ENCODE measurements around the gene OR51M1.
A peak's percentile ranks its signal among the peaks of the same experiment; 100 is the strongest.

The OR51M1 gene

GRCh38 chr11:5380740-5381342 is 2.8 kb upstream of the OR51M1 start:
- H3K27me3 ChIP-seq (ENCODE audit: control insufficient read depth, insufficient read depth, low read length), result no peaks in the 10 kb centered on the region
- H3K9ac ChIP-seq, result no peak overlapping the region
- no peak overlapping the region for H2AFZ ChIP-seq
- TF ChIP-seq CTCF (IDR thresholded peaks at IDR 0.05), result peak; percentile 13
- no peaks in the 10 kb centered on the region for H3K9me3 ChIP-seq (ENCODE audit: control insufficient read depth, low read length)
- H3K27ac ChIP-seq, result no peak overlapping the region
- H3K4me1 ChIP-seq, result no peaks in the 10 kb centered on the region
- no peak overlapping the region for H3K4me2 ChIP-seq (ENCODE audit: low read length)
- H3K79me2 ChIP-seq, result no peaks in the 10 kb centered on the region
- no peak overlapping the region for H3K4me3 ChIP-seq (ENCODE audit: low read depth, low read length)
- H3K36me3 ChIP-seq (ENCODE audit: control insufficient read depth, insufficient read depth, low read length), result no peaks in the 10 kb centered on the region

DNA sequence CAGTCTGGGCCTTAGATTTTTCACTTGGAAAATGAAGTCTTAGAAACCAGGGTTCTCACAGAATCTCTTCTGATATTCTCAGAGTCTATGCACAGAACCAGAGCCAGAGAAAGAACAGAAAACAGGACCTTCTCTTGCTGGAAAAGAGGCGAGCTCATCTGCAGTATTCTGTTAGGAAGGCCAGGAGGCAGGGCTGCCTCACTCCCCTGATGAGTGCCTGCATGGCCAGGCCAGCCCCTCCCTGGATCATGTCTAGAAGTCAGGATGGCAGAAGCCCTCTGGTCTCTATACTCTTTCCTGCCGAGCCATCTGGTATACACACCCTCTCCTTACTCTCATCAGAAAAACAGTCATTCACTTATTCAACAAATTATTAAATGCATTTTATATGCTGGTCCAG is 723 bp downstream of the OR51M1 start:
- H3K4me1 ChIP-seq, result no peaks in the 10 kb centered on the region
- no peak overlapping the region for H3K9ac ChIP-seq
- no peak overlapping the region for H3K4me2 ChIP-seq (ENCODE audit: low read length)
- no peak overlapping the region for H3K27ac ChIP-seq
- no peak overlapping the region for H3K4me3 ChIP-seq (ENCODE audit: low read depth, low read length)
- H3K27me3 ChIP-seq (ENCODE audit: control insufficient read depth, insufficient read depth, low read length), result no peaks in the 10 kb centered on the region
- H3K9me3 ChIP-seq (ENCODE audit: control insufficient read depth, low read length), result no peaks in the 10 kb centered on the region
- H2AFZ ChIP-seq, result no peak overlapping the region
- H3K79me2 ChIP-seq, result no peaks in the 10 kb centered on the region
- no peaks in the 10 kb centered on the region for H3K36me3 ChIP-seq (ENCODE audit: control insufficient read depth, insufficient read depth, low read length)
- no peak for TF ChIP-seq CTCF (IDR thresholded peaks at IDR 0.05)

GRCh38 chr11:5390210-5390609 is 6.6 kb downstream of the OR51M1 start:
- no peak overlapping the region for H3K4me2 ChIP-seq (ENCODE audit: low read length)
- no peak overlapping the region for H3K27ac ChIP-seq
- H3K36me3 ChIP-seq (ENCODE audit: control insufficient read depth, insufficient read depth, low read length), result no peaks in the 10 kb centered on the region
- no peak for TF ChIP-seq CTCF (IDR thresholded peaks at IDR 0.05)
- no peaks in the 10 kb centered on the region for H3K27me3 ChIP-seq (ENCODE audit: control insufficient read depth, insufficient read depth, low read length)
- no peak overlapping the region for H3K4me3 ChIP-seq (ENCODE audit: low read depth, low read length)
- no peak overlapping the region for H3K9ac ChIP-seq
- no peak overlapping the region for H2AFZ ChIP-seq
- H3K9me3 ChIP-seq (ENCODE audit: control insufficient read depth, low read length), result no peaks in the 10 kb centered on the region
- H3K79me2 ChIP-seq, result no peaks in the 10 kb centered on the region
- H3K4me1 ChIP-seq, result no peaks in the 10 kb centered on the region

DNA sequence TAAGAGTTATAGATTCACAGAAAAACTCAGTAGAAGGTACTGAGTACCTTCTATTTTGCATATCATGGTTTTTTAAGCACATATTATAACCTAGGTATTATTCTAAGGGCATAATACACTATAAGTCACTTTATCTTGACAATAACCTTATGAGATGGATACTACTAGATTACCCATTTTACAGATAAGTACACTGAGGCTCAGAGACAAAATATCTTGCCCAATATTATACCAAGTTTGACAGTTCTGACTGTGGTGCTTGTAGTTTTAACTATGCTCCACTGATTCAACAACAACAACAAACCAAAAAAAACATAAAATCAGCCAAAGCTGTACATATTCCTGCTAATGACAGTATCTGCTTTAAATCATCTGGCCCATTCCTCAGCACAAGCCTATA is 10.5 kb downstream of the OR51M1 start:
- Histone ChIP-seq H3K4me1 (no peaks in the 10 kb centered on the region), H3K27ac (no peak overlapping the region), H3K4me2 (ENCODE audit: low read length) (no peak overlapping the region), H3K27me3 (ENCODE audit: control insufficient read depth, insufficient read depth, low read length) (no peaks in the 10 kb centered on the region), H3K79me2 (no peaks in the 10 kb centered on the region), H3K4me3 (ENCODE audit: low read depth, low read length) (no peak overlapping the region), H3K9me3 (ENCODE audit: control insufficient read depth, low read length) (no peaks in the 10 kb centered on the region), H3K9ac (no peak overlapping the region), H3K36me3 (ENCODE audit: control insufficient read depth, insufficient read depth, low read length) (no peaks in the 10 kb centered on the region), H2AFZ (no peak overlapping the region)
- no peak for TF ChIP-seq CTCF (IDR thresholded peaks at IDR 0.05)

DNA sequence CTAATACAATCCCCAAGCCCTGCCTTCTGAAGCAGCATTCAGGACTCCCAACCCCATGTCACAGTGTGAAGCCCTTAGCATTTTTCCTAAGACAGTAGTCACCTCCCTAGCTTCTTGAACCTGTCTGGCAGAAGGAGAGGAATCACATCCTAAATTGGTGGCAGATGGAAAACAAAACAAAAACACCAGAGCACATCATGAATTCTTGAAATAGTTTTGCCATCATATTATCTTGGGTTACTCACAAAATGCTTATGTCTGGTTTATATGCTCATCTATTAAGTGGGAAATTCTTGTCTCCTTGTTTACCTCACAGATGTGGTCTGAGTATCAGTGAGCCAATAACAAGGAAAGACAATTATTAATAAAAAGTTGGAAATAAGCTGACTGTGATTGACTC is 15.3 kb downstream of the OR51M1 start:
- Histone ChIP-seq H3K36me3 (ENCODE audit: control insufficient read depth, insufficient read depth, low read length) (no peaks in the 10 kb centered on the region), H3K4me3 (ENCODE audit: low read depth, low read length) (no peak overlapping the region), H3K27ac (no peak overlapping the region), H3K9me3 (ENCODE audit: control insufficient read depth, low read length) (no peaks in the 10 kb centered on the region), H2AFZ (no peak overlapping the region), H3K4me1 (no peaks in the 10 kb centered on the region), H3K9ac (no peak overlapping the region), H3K27me3 (ENCODE audit: control insufficient read depth, insufficient read depth, low read length) (no peaks in the 10 kb centered on the region), H3K4me2 (ENCODE audit: low read length) (no peak overlapping the region), H3K79me2 (no peaks in the 10 kb centered on the region)
- TF ChIP-seq CTCF (IDR thresholded peaks at IDR 0.05), result no peak

All from parathyroid adenoma (tissue), 2 donors.